HG03135 (cell line): ENCODE results near the gene PRSS16.
"Not testable (repeated sequence)": the region's sequence is repeated elsewhere in the genome, so short reads cannot be mapped to it uniquely, and the experiment has no call there.

Experiments
- ATAC-seq: cut with Tn5 transposase; IDR thresholded peaks from one replicate; pipeline ENCODE4 v1.9.1; 2021; ENCODE audit warnings: mild to moderate bottlenecking, moderate library complexity; ENCODE audit not compliant: unreplicated experiment

PRSS16 gene

GRCh38 chr6:27247133-27247836 lies at the start of gene PRSS16:
PRSS16 (plus strand) TSS chr6:27247701; CDS start chr6:27247738, 37 bp downstream.
- no peak for ATAC-seq

- ATAC-seq = no peak
These were observed 41.9 kb upstream of the PRSS16 start for GRCh38 chr6:27205375-27206278.

- ATAC-seq = no peak
These were observed 40.7 kb upstream of the PRSS16 start for GRCh38 chr6:27206806-27207205.

GRCh38 chr6:27208042-27208441 lies 39.5 kb upstream of the PRSS16 start:
- no peak for ATAC-seq

- no peak for ATAC-seq
These were observed 38.3 kb upstream of the PRSS16 start for GRCh38 chr6:27209196-27209595.

GRCh38 chr6:27209659-27210269 lies 37.7 kb upstream of the PRSS16 start:
- no peak for ATAC-seq

- ATAC-seq = not testable (repeated sequence)
These were observed 34.4 kb upstream of the PRSS16 start for GRCh38 chr6:27213091-27213517.

GRCh38 chr6:27213544-27214125 lies 33.9 kb upstream of the PRSS16 start:
- no peak for ATAC-seq

- ATAC-seq = no peak
These were observed 33.3 kb upstream of the PRSS16 start for GRCh38 chr6:27214126-27214601.

GRCh38 chr6:27216874-27217273 lies 30.6 kb upstream of the PRSS16 start:
- no peak for ATAC-seq

GRCh38 chr6:27222971-27223370 lies 24.5 kb upstream of the PRSS16 start:
- ATAC-seq = not testable (repeated sequence)

- ATAC-seq = no peak
These were observed 22.8 kb upstream of the PRSS16 start for GRCh38 chr6:27224729-27225128.

GRCh38 chr6:27228963-27229477 lies 18.5 kb upstream of the PRSS16 start:
- no peak for ATAC-seq

- no peak for ATAC-seq
These were observed 16.8 kb upstream of the PRSS16 start for GRCh38 chr6:27230758-27231111.

GRCh38 chr6:27234576-27234975 lies 12.9 kb upstream of the PRSS16 start:
- ATAC-seq = no peak

- ATAC-seq = no peak
These were observed 10.3 kb upstream of the PRSS16 start for GRCh38 chr6:27237089-27237803.

GRCh38 chr6:27238010-27238983 lies 9.2 kb upstream of the PRSS16 start:
- ATAC-seq = no peak

GRCh38 chr6:27239258-27239657 lies 8.2 kb upstream of the PRSS16 start:
- no peak for ATAC-seq

GRCh38 chr6:27241443-27241842 lies 6.1 kb upstream of the PRSS16 start:
- no peak for ATAC-seq
